ENCODE data around the gene UTP14A.

The UTP14A gene

DNA sequence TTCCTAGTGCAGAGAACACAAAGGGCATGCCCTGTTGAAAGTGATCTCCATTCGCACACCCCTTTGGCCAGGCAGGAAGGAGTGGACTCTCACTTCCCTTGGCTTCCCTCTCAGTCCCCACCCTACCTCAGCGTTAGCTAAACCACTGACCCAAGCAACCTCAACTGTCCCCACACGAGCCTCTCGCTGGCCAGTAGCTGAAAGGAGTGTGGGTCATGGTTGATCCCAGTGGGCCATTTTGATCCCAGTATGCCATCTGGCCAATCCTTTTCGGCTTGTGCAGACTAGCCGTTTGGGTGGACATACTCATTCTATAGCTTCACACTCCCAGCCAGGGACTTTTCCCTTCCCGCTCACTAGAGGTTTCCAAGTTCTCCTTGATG lies 52.1 kb downstream of the UTP14A start:
- no peak for DNase-seq
- in situ Hi-C loops (cut with HindIII; ENCODE audit: low pct_ligation_motif_present, low sequenced_read_pairs): no loop called here
- H3K27ac ChIP-seq: no peak overlapping the region
- no peaks in the 10 kb centered on the region for H3K27me3 ChIP-seq (replicated peaks)
- TF ChIP-seq CTCF (IDR thresholded peaks at IDR 0.05; ENCODE audit: low read depth, low read length, missing control alignments): no peak
- H3K4me3 ChIP-seq (ENCODE audit: low read depth, low read length): no peak overlapping the region
- H3K36me3 ChIP-seq (replicated peaks): no peaks in the 10 kb centered on the region

DNA sequence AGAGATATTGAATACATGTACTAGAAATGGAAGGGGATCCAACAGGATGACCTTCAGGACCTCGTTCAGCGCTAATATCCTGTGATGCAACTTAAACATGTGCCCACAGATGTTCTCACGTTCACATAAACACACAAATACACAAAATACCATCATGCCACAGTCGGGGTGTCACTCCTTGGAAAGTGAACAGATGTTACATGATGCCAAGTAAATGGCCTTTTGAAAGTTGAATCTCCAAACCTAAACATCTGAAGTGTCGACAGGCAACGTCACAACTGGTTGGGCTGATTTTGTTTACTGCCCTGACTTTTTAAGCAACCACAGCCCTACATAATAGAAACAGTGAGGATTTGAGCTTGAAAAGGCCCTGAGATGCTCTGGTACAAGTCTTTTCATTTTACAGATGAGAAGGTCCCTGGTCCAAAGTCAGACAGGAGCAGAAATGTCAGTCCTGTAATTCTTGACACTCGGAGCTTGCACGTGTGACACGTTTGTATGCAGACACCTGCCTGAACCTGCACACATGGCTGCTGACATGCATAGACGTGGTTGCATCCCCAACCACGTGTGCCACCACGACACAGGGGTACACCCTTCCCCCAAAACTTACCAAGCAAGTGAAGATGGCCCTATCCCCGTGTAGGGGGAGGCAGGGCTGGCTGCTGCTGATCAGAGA lies 53.0 kb downstream of the UTP14A start:
- Histone ChIP-seq H3K27ac (no peak overlapping the region), H3K4me3 (ENCODE audit: low read depth, low read length) (no peak overlapping the region), H3K36me3 (replicated peaks) (no peaks in the 10 kb centered on the region), H3K27me3 (replicated peaks) (no peaks in the 10 kb centered on the region)
- DNase-seq: no peak
- no peak for TF ChIP-seq CTCF (IDR thresholded peaks at IDR 0.05; ENCODE audit: low read depth, low read length, missing control alignments)
- in situ Hi-C loops (cut with HindIII; ENCODE audit: low pct_ligation_motif_present, low sequenced_read_pairs): no loop called here

DNA sequence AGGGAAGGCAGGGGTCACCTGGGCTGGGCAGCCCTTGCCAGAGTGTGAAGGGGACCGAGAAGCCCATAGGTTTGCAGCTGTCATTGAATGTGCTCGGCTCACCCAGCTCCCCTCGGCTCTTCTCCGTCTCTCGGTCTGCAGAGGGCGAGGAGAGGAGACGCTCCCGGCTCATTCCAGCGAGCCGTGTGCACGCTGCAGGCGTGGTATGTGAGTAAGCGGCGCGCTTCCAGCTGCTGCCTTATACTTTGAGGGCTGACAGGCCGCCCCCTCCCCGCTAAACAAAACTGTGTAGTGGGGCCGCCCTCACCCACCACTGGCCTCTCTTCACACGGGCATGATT lies 53.5 kb downstream of the UTP14A start:
- no peak for DNase-seq
- no peaks in the 10 kb centered on the region for H3K27me3 ChIP-seq (replicated peaks)
- H3K4me3 ChIP-seq (ENCODE audit: low read depth, low read length): no peak overlapping the region
- in situ Hi-C loops (cut with HindIII; ENCODE audit: low pct_ligation_motif_present, low sequenced_read_pairs): no loop called here
- no peak overlapping the region for H3K27ac ChIP-seq
- H3K36me3 ChIP-seq (replicated peaks): no peaks in the 10 kb centered on the region
- TF ChIP-seq CTCF (IDR thresholded peaks at IDR 0.05; ENCODE audit: low read depth, low read length, missing control alignments): no peak

DNA sequence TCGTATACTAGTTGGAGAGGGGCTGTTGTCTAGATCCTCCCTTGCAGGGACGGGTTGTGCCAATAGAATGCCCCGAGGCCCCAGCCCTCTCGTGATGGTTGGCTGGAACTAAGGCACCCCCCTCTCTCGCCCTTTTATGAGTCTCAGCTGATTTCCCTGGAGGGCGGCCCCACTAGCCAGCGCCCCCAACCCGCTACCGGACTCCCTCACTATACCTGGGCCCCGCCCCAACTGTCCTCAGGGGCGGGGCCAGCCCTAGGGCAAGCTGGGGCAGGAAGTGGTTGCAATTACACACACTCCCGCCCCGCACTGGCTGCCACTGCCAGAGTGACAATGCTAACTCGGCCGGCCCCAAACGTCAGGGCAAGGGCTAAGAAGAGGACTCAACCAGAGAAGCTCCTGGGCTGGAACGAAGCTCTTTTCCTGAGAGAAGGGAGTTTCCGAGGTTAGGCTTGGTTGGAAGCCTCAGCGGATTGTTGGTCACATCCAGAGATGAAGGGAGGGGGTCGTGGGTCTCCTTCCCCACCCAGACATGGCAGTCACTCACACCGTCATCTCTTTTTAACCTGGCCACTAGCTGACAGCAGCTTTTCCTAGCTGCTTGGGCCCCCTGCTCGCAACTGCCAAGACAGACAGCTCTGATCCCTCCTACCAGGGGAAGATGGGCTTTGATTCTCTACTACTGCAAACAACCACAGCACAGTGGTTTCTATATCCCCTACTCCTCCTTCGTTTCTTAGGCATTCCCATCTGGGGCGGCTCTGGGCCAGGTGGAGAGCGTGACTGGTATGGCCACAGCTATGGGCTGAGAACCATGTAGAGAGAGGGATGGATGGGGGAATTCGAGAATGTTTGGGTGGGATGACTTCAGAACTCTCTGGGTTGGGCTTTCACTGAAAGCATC lies 55.5 kb downstream of the UTP14A start:
- no peaks in the 10 kb centered on the region for H3K27me3 ChIP-seq (replicated peaks)
- no peak overlapping the region for H3K4me3 ChIP-seq (ENCODE audit: low read depth, low read length)
- H3K27ac ChIP-seq: no peak overlapping the region
- TF ChIP-seq CTCF (IDR thresholded peaks at IDR 0.05; ENCODE audit: low read depth, low read length, missing control alignments): no peak
- in situ Hi-C loops (cut with HindIII; ENCODE audit: low pct_ligation_motif_present, low sequenced_read_pairs): no loop called here
- no peaks in the 10 kb centered on the region for H3K36me3 ChIP-seq (replicated peaks)
- peak; percentile 10 for DNase-seq

GRCh38 chrX:129963729-129964128 lies 57.8 kb downstream of the UTP14A start:
- H3K27ac ChIP-seq: no peak overlapping the region
- no peak for TF ChIP-seq CTCF (IDR thresholded peaks at IDR 0.05; ENCODE audit: low read depth, low read length, missing control alignments)
- DNase-seq: no peak
- H3K27me3 ChIP-seq (replicated peaks): no peaks in the 10 kb centered on the region
- H3K4me3 ChIP-seq (ENCODE audit: low read depth, low read length): no peak overlapping the region
- in situ Hi-C loops (cut with HindIII; ENCODE audit: low pct_ligation_motif_present, low sequenced_read_pairs): no loop called here
- no peaks in the 10 kb centered on the region for H3K36me3 ChIP-seq (replicated peaks)

Data from brain microvascular endothelial cell (primary cell).